ENCODE data around the gene SYT8.

The SYT8 gene

DNA sequence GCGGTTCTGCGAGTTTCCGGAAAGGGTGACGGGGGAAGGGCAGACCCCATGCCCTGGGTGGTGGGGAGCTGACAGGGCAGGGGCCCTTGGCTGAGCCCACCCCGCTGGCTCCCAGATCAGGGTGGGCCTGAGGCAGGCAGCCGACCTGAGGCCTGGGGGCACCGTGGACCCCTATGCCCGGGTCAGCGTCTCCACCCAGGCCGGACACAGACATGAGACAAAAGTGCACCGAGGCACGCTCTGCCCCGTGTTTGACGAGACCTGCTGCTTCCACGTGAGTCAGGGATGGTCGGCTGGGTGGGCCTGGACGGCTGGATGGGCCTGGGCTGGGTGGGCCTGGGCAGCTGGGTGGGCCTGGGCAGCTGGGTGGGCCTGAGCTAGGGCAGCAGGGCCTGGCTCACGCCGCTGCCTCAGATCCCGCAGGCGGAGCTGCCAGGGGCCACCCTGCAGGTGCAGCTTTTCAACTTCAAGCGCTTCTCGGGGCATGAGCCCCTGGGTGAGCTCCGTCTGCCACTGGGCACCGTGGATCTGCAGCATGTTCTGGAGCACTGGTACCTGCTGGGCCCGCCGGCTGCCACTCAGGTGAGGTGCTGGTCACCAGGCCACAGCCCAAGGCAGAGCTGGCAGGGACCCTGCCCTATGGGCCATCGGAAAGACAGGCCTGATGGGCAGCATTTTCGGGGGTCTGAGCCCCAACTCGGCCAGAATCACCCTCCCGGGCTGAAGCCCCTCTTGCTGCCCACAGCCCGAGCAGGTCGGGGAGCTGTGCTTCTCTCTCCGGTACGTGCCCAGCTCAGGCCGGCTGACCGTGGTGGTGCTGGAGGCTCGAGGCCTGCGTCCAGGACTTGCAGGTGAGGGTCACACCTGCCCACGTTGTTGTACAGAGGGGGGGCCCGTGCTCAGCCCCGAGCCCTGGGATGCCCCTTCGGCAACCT, 1.5 kb downstream of the SYT8 start:
- Mint-ChIP-seq H3K4me3 (no peak overlapping the region), H3K27ac (no peak overlapping the region), H3K4me1 (peaks cover 32% of the 10 kb centered on the region), H3K9me3 (no peaks in the 10 kb centered on the region), H3K27me3 (peaks cover 19% of the 10 kb centered on the region)
- DNase-seq = no peak
- no peak for ATAC-seq

DNA sequence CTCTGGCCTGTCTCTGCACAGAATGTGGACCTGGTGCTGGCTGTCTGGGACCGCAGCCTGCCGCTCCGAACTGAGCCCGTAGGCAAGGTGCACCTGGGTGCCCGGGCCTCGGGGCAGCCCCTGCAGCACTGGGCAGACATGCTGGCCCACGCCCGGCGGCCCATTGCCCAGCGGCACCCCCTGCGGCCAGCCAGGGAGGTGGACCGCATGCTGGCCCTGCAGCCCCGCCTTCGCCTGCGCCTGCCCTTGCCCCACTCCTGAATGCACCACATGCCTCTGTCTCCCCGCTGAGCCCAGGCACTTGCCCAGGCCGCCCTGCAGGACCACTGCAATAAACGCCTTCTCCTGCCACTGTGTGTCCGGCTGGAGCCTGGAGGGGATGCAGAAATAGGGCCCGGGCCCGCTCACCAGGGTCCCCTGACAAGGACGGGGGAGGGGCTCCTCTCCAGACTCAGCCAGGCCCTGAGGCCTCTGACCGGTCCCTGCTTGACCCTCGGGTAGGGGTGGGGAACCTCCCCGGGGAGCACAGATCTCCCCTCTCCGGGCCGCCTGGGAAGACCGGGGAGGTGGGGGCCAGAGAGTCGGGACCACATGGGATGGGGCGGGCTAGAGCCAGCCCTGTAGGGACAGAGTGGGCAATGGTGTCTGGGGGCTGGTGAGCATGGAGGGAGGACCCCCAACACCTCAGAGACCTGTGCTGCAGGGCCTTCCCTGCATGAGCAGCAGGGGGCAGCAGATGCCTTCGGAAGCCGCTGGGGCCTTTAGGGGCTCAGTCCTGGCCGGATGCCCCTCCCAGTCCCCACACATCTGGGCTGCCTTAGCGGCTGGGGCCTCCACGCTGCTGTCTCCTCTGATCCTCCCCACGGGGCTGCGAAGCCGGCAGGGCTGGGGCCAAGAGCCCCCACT, 2.6 kb downstream of the SYT8 start:
- H3K27ac Mint-ChIP-seq = no peak overlapping the region
- peaks cover 10% of the 10 kb centered on the region for H3K27me3 Mint-ChIP-seq

DNA sequence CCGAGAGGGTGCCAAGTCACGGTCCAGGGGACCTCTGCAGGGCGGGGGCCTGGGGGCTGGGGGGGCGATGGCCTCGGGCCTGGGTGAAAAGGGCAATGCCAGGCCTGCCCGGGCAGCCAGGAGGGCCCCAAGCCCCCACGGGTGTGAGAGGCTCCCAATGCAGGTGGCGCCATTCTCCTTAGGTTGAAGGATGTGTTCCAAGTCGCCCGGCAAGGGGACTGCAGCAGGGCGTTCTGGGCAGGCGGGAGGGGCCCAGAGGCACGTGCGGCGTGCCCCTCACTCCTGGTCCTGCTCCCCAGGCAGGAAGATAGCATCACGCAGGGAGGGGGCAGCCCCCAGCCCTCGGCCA, 3.3 kb downstream of the SYT8 start:
- ATAC-seq (peak; percentile 33), DNase-seq (no peak)
- peaks cover 7% of the 10 kb centered on the region for H3K27me3 Mint-ChIP-seq
- H3K4me3 Mint-ChIP-seq = no peak overlapping the region
- peaks cover 21% of the 10 kb centered on the region for H3K4me1 Mint-ChIP-seq
- no peaks in the 10 kb centered on the region for H3K9me3 Mint-ChIP-seq
- no peak overlapping the region for H3K27ac Mint-ChIP-seq

More for the DNA sequence above, 2.6 kb downstream of the SYT8 start:
- Mint-ChIP-seq H3K4me3 (no peak overlapping the region), H3K9me3 (no peaks in the 10 kb centered on the region), H3K4me1 (peaks cover 24% of the 10 kb centered on the region)
- ATAC-seq (peak; percentile 82), DNase-seq (peak; percentile 84 to 89)

- Mint-ChIP-seq H3K4me3 (no peak within 1 kb of the TSS), H3K27me3 (peaks cover 2% of the 10 kb centered on the region), H3K4me1 (peaks cover 26% of the 10 kb centered on the region), H3K9me3 (no peaks in the 10 kb centered on the region), H3K27ac (peak within 1 kb of the TSS; percentile 86 to 87)
- DNase-seq = no peak
- ATAC-seq = no peak
Measured at GRCh38 chr11:1838426-1839144, 3.8 kb downstream of the SYT8 start, which contains the start of gene TNNI2. TNNI2 (plus strand) TSS chr11:1838981; CDS start chr11:1839697, 716 bp downstream.

- DNase-seq = no peak
- Mint-ChIP-seq H3K4me3 (no peak overlapping the region), H3K4me1 (peaks cover 34% of the 10 kb centered on the region), H3K27me3 (no peaks in the 10 kb centered on the region), H3K9me3 (no peaks in the 10 kb centered on the region), H3K27ac (peak overlapping the region; percentile 86 to 87)
- ATAC-seq = no peak
Measured at GRCh38 chr11:1839204-1839923, 4.6 kb downstream of the SYT8 start.

- ATAC-seq (no peak), DNase-seq (no peak)
- no peaks in the 10 kb centered on the region for H3K27me3 Mint-ChIP-seq
- H3K4me3 Mint-ChIP-seq = no peak overlapping the region
- peaks cover 42% of the 10 kb centered on the region for H3K4me1 Mint-ChIP-seq
- H3K9me3 Mint-ChIP-seq = no peaks in the 10 kb centered on the region
- H3K27ac Mint-ChIP-seq = peak overlapping the region; percentile 86 to 87
Measured at GRCh38 chr11:1839924-1840779, 5.4 kb downstream of the SYT8 start.

- H3K27ac Mint-ChIP-seq = no peak overlapping the region
- no peak for ATAC-seq
- H3K27me3 Mint-ChIP-seq = no peaks in the 10 kb centered on the region
Measured at GRCh38 chr11:1840780-1841480, 6.1 kb downstream of the SYT8 start.

GRCh38 chr11:1841511-1842148, 6.8 kb downstream of the SYT8 start:
- H3K27me3 Mint-ChIP-seq = peaks cover 3% of the 10 kb centered on the region
- H3K4me3 Mint-ChIP-seq = no peak overlapping the region
- ATAC-seq (no peak), DNase-seq (no peak)
- no peak overlapping the region for H3K27ac Mint-ChIP-seq
- H3K9me3 Mint-ChIP-seq = no peaks in the 10 kb centered on the region
- peaks cover 57% of the 10 kb centered on the region for H3K4me1 Mint-ChIP-seq

More at GRCh38 chr11:1840780-1841480, 6.1 kb downstream of the SYT8 start:
- Mint-ChIP-seq H3K9me3 (no peaks in the 10 kb centered on the region), H3K4me1 (peaks cover 50% of the 10 kb centered on the region), H3K4me3 (no peak overlapping the region)
- DNase-seq = no peak

DNA sequence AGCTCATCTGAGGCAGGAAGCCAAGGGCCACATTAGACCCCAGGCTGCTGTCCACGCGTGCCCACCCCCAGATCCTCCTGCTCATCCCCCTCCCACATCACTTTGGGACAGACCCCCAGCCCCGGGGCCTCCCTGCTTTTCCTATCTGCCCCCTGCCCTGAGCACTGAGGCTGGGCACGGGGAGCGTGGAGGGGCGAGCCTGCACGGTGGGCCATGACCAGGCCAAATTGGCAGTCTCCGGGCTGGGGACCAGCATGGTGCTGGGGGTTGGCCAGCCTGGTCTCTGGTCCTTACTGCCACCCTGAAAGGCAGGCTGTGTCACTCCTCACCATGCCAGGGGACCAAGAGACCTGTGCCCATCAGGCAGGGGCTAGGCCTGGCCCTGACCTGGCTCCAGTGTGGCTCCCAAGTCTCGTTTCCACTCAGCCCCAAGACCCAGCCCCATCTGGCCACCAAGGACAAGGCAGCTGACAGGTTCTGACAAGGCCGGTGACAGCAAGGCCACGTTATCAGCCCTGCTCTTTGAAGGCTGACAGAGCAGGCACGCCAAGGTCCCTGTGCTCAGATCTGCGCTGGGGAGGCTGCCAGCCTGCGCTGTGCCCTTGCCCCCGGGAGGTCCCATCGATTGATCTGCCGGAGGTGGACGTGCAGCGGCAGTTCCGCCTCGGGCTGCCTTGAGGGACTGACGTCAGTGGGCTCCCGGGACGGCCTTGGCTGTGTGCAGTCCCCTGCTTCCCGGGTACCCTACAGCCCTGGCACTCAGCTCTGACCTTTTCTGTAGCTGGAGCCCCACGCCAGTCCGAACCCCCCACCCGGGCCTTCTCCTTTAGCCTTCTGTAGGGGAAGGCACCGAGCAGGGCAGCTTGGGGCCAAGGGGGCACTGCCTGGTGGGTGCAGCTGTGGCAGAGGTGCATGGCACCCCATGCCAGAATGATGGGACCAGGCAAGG, 7.6 kb downstream of the SYT8 start:
- Mint-ChIP-seq H3K27ac (no peak overlapping the region), H3K4me3 (peak overlapping the region in 1 of 2 donors; percentile 73), H3K9me3 (no peaks in the 10 kb centered on the region), H3K4me1 (peaks cover 63% of the 10 kb centered on the region), H3K27me3 (peaks cover 7% of the 10 kb centered on the region)
- ATAC-seq = no peak
- no peak for DNase-seq

DNA sequence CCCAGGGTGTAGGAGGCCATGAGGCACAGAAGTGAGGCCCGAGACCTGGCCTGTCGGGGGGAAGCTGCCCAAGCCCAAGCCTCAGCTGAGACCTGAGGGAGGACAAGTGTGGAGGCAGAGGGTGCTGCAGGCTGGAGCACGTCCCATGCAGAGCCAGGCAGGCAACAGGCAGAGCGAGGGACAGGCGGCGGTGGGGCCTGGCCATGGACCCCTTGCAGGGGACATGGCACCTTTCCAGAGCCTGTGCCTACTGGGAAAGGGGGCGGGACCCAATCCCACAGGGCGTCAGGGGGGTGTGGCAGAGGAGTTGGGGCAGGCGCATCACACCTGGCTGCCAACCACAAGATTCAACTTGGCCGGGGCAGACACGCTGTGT, 8.3 kb downstream of the SYT8 start:
- H3K4me1 Mint-ChIP-seq = peaks cover 63% of the 10 kb centered on the region
- DNase-seq (no peak), ATAC-seq (no peak)
- no peaks in the 10 kb centered on the region for H3K9me3 Mint-ChIP-seq
- no peak overlapping the region for H3K27ac Mint-ChIP-seq
- peak overlapping the region in 1 of 2 donors; percentile 73 for H3K4me3 Mint-ChIP-seq
- peaks cover 7% of the 10 kb centered on the region for H3K27me3 Mint-ChIP-seq

DNA sequence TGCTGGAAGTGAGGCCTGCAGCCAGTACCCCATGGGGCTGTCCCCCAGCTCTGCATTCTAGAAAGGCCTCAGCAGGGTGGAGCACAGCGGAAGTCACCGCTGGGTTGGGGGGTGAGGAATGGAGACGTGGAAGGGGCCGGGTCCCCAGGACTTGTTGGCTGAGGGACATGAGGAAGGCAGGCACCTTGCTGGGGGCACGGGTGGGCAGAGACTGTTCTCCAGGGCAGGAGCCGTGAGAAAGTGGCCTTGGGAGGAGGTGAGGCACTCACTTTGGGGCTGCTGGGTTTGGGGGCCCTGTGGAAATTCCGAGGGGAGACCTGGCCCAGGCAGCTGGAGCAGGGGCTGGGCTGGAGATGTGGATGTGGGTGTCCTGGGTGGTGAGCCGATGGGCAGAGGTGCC, 9.0 kb downstream of the SYT8 start:
- no peak for ATAC-seq
- Mint-ChIP-seq H3K27ac (peak overlapping the region in 1 of 2 donors; percentile 76), H3K4me3 (peak overlapping the region; percentile 73), H3K9me3 (no peaks in the 10 kb centered on the region), H3K27me3 (peaks cover 7% of the 10 kb centered on the region), H3K4me1 (peaks cover 70% of the 10 kb centered on the region)
- DNase-seq = no peak
